NCI-H2196 (cell line): ENCODE results near the gene RARA.
A peak's percentile ranks its signal among the peaks of the same experiment; 100 is the strongest.

Experiments used
- DNase-seq: peaks from one replicate; lab custom pipeline; 2025; ENCODE audit not compliant: unreplicated experiment; lab: John Stamatoyannopoulos, UW

RARA gene

GRCh38 chr17:40327244-40327729 is 18.3 kb downstream of the RARA start:
- DNase-seq, result no peak

- no peak for DNase-seq
These were observed 18.9 kb downstream of the RARA start for GRCh38 chr17:40327735-40328385.

GRCh38 chr17:40328386-40328766 is 19.4 kb downstream of the RARA start:
- no peak for DNase-seq

- peak; percentile 28 for DNase-seq
These were observed 21.1 kb downstream of the RARA start for GRCh38 chr17:40329839-40330794.

GRCh38 chr17:40330850-40331470 is 22.0 kb downstream of the RARA start:
- DNase-seq, result no peak

- peak; percentile 88 for DNase-seq
These were observed 23.0 kb downstream of the RARA start for GRCh38 chr17:40331743-40332641.

- no peak for DNase-seq
These were observed 24.9 kb downstream of the RARA start for GRCh38 chr17:40333781-40334448.

- DNase-seq, result no peak
These were observed 26.6 kb downstream of the RARA start for GRCh38 chr17:40335620-40336019.

GRCh38 chr17:40337351-40337750 is 28.4 kb downstream of the RARA start:
- DNase-seq, result no peak

GRCh38 chr17:40338058-40338457 is 29.1 kb downstream of the RARA start:
- DNase-seq, result no peak

GRCh38 chr17:40338941-40339649 is 30.1 kb downstream of the RARA start:
- DNase-seq, result no peak

- DNase-seq, result no peak
These were observed 31.3 kb downstream of the RARA start for GRCh38 chr17:40340327-40340726.

GRCh38 chr17:40340880-40341807 is 32.2 kb downstream of the RARA start:
- peak; percentile 70 for DNase-seq

GRCh38 chr17:40341808-40342503 is 33.0 kb downstream of the RARA start:
- DNase-seq, result peak; percentile 11

GRCh38 chr17:40342504-40343218 is 33.7 kb downstream of the RARA start:
- DNase-seq, result no peak

- no peak for DNase-seq
These were observed 34.5 kb downstream of the RARA start for GRCh38 chr17:40343219-40344119.
